22Rv1 (cell line): ENCODE measurements around the gene U2SURP.

Experiments
- H3K27ac ChIP-seq: fragments of 450-650 bp; 2 replicates; pipeline ENCODE4 v1.5.1; 2017
- CTCF ChIP-seq: fragments of 450-650 bp; IDR thresholded peaks from 2 replicates; pipeline ENCODE4 v1.5.1; 2017; ENCODE audit warnings: mild to moderate bottlenecking
- ZFX ChIP-seq: fragments of 450-650 bp; IDR thresholded peaks from 2 replicates; pipeline ENCODE4 v1.6.1; 2017; ENCODE audit warnings: antibody characterized with exemption, borderline replicate concordance

The U2SURP gene

DNA sequence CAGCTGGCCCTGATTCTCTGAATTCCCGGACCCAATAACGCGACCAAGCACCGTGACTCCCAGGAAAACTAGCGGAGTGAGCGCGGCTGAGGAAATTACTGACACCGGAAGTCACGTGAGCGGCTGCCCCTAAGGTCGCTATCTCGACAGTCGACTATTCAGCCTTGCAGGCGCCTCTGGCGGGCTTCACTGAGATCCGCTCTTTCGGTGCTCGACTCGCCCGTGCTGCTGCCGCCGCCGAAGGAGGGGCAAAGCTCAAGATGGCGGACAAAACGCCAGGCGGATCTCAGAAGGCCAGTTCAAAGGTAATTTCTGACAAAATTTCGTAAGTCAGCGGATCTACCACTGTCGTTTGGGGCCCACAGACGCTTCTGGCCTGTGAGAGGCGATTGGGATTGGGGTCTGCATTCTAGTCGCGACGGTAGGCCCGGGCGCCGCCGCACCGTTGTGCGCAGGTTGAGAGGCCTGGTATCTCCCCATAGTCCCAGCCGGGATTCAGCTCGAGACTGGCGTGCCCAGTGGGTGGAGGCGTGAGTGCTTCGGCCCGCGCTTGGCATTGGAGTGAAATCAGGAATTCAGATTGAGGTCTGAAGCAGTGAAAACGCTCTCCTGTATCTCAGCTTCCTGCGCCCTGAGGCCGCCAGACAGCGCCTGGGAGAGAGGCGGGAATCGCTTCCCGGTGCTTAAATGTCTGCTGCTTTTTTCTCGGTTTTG lies at the start of gene U2SURP:
TSS of gene U2SURP (plus strand) at position 202 of the 714 bp plus-strand sequence. CDS start at position 261, 59 bp downstream.
- peak within 1 kb of the TSS; percentile 93 for H3K27ac ChIP-seq
- TF ChIP-seq CTCF (no peak), ZFX (peak; percentile 82; the same call in 1 of the 2 replicates)

DNA sequence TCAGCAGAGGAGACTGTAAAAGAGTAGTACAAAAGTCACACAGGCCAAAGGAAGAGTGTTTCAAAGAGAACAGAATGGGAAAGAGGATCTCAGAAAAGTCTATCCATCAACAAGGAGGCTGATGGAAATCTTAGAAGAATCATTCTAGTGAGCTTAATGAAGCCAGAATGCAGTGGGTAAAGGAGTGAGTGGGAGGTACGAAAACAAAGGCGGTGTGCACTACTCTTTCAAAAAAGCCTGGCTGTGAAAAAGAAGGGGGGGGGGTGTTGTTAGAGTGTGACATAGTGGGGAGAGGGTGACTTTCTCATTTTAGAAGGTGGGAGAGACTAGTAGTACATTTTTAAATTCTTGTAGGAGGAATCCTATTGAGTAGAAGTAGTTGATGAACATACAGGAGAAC lies 49.6 kb upstream of the U2SURP start:
- no peak for TF ChIP-seq CTCF
- no peak for TF ChIP-seq ZFX
- no peak overlapping the region for H3K27ac ChIP-seq

DNA sequence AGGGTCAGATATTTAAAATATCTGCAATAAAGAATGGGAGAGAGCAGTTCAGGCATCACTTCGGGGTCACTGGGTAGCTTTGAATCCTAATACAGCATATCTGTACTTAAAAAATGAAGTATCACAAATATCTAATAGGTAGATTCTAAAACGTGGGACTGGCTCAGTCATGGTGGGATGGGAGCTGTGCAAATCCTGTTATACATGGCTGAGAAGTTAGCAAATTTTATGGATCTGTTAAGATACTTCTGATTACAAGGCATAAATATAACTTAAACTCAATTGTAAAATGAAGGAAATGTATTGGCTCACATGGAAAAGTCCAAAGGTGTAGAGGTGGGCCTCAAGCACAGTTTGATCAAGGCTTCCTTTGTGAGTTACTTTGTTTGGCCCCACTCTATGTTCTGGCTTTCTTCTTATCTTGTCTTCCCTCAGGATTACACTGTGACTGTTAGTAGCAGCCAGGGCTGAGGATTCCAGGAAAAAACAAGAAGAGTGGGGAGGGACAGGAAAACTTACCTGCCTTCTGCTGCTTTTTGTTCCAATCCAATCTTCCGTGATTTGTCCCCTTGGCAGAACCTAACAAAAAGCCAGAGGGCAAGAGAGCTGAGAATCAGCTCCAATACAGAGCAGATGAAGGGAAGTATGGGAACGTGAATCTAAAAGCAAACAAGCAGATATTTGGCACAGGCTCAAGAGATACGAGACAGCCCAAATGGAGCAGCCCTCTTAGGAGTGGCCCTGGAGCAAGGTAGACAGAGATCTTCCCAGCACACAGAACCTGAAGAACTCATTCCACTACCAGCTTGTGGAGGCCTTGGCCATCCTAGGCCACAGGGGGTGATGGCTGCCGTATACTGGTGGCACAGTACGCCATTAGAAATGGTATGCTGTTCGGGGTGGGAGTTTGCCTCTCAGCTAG lies 48.8 kb upstream of the U2SURP start:
- no peak for TF ChIP-seq ZFX
- H3K27ac ChIP-seq: no peak overlapping the region

GRCh38 chr3:142953443-142953842 lies 47.9 kb upstream of the U2SURP start:
- H3K27ac ChIP-seq: no peak overlapping the region

DNA sequence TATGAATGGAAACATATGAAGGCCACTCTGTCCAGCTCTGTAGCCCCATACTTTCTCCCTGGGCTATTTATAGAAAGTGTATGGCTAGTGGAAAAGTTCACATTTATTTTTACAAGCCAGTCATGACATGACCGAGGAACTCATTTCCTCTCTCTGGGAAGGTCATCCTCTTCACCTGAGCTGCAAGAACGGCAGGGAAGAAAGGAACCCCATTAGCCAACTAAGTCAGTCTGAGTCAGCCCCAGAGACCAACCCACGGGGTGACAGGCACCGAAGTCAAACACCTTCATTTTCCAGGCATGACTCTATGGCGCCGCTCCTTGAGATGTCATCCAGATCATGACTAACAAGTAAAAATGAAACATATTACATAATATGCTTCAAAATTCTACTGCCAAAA lies 42.7 kb upstream of the U2SURP start:
- TF ChIP-seq ZFX: no peak
- TF ChIP-seq CTCF: no peak
- no peak overlapping the region for H3K27ac ChIP-seq

More at GRCh38 chr3:142953443-142953842, 47.9 kb upstream of the U2SURP start:
- TF ChIP-seq ZFX: no peak
- no peak for TF ChIP-seq CTCF

- H3K27ac ChIP-seq: no peak overlapping the region
- TF ChIP-seq ZFX (no peak), CTCF (no peak)
Observed at GRCh38 chr3:142960322-142960850, 41.0 kb upstream of the U2SURP start.

GRCh38 chr3:142961539-142961938 lies 39.8 kb upstream of the U2SURP start:
- no peak overlapping the region for H3K27ac ChIP-seq
- TF ChIP-seq CTCF (no peak), ZFX (no peak)
